Panc1 (cell line): ENCODE results near the gene NIPAL1.

Source experiments
- CTCF ChIP-seq: fragments of 450-650 bp; IDR thresholded peaks from 2 replicates; pipeline ENCODE4 v1.5.1; 2017; ENCODE audit warnings: mild to moderate bottlenecking
- POLR2AphosphoS5 ChIP-seq: IDR thresholded peaks from 2 replicates; pipeline ENCODE4 v1.6.1; 2012; ENCODE audit warnings: mild to moderate bottlenecking, low read depth, low read length, moderate library complexity
- REST ChIP-seq, 2 experiments: IDR thresholded peaks; 2 replicates each; pipeline ENCODE4 v1.6.1; 2011 to 2012; ENCODE audit warnings: low read depth in 2 of 2, control low read depth in 1 of 2, low read length in 1 of 2, mild to moderate bottlenecking in 1 of 2, moderate library complexity in 1 of 2; ENCODE audit not compliant: insufficient read depth in 1 of 2
- SIN3A ChIP-seq: IDR thresholded peaks from 2 replicates; pipeline ENCODE4 v1.6.1; 2012; ENCODE audit warnings: low read depth, mild to moderate bottlenecking, low read length, moderate library complexity, borderline replicate concordance; ENCODE audit not compliant: insufficient read depth
- TCF7L2 ChIP-seq: IDR thresholded peaks from 2 replicates; pipeline ENCODE4 v1.6.1; 2011; ENCODE audit warnings: mild to moderate bottlenecking, low read depth, low read length, inconsistent platforms

- peak; percentile 47; the same call in 1 of the 2 replicates for TF ChIP-seq CTCF
- TF ChIP-seq REST (IDR thresholded peaks at IDR 0.05; ENCODE audit: insufficient read depth in 1 of 2, low read depth in 2 of 2, low read length in 1 of 2) = no peak
- TF ChIP-seq POLR2AphosphoS5 = no peak
- no peak for TF ChIP-seq TCF7L2
- no peak for TF ChIP-seq SIN3A
Observed at GRCh38 chr4:48033825-48034413, 17.3 kb downstream of the NIPAL1 start.
